Stomach (tissue), 9 donors: Measurements from ENCODE around the gene GNG14. TPM values are rescaled to one million over a fixed set of nuclear protein-coding genes. Genes with fewer than 3 reads are reported as not detected.

ENCODE experiments used
- DNase-seq, 2 donors: peaks; one replicate each; pipeline versions ENCODE4 v3.0.0 to v3.0.0-alpha.2; 2013 to 2019
- H3K27ac ChIP-seq, 5 donors: fragments of 200-600 bp in 4 of 5; sonication (generic) in 4 of 5; one replicate each; pipeline ENCODE4 v1.5.1; 2013 to 2019; ENCODE audit warnings: mild to moderate bottlenecking in 1 of 5, moderate library complexity in 1 of 5
- H3K27me3 ChIP-seq, 3 donors: fragments of 200-600 bp; sonication (generic); one replicate each; pipeline ENCODE4 v1.5.1; 2017 to 2019; ENCODE audit warnings: mixed run types in 1 of 3
- H3K36me3 ChIP-seq, 4 donors: fragments of 200-600 bp; sonication (generic); 1 replicate in 3 of 4; 2 replicates in 1 of 4; pipeline ENCODE4 v1.5.1; 2016 to 2019
- H3K4me1 ChIP-seq, 4 donors: fragments of 200-600 bp; sonication (generic); one replicate each; pipeline ENCODE4 v1.5.1; 2016 to 2019
- H3K4me3 ChIP-seq, 4 donors: fragments of 200-600 bp; sonication (generic) in 3 of 4; one replicate each; pipeline ENCODE4 v1.5.1; 2016 to 2019; ENCODE audit warnings: mild to moderate bottlenecking in 1 of 4
- H3K9me3 ChIP-seq, 4 donors: fragments of 200-600 bp; sonication (generic); one replicate each; pipeline ENCODE4 v1.5.1; 2016 to 2019
- CTCF ChIP-seq, 7 experiments: fragments of 450-650 bp in 4 of 7; fragments of 200-600 bp in 3 of 7; sonication (generic) in 3 of 7; IDR thresholded peaks; one replicate each; pipeline ENCODE4 v1.5.1; 2016 to 2019; ENCODE audit warnings: antibody characterized with exemption in 7 of 7, control low read depth in 2 of 7, mild to moderate bottlenecking in 1 of 7
- EP300 ChIP-seq: sonication (generic); formaldehyde crosslinking; IDR thresholded peaks from one replicate; pipeline ENCODE4 v1.6.1; 2017; ENCODE audit warnings: antibody characterized with exemption
- POLR2A ChIP-seq, 4 donors: fragments of 450-650 bp; IDR thresholded peaks; one replicate each; pipeline ENCODE4 v1.6.1; 2016; ENCODE audit warnings: antibody characterized with exemption in 4 of 4, control low read depth in 2 of 4, mild to moderate bottlenecking in 1 of 4, moderate library complexity in 1 of 4
- POLR2AphosphoS5 ChIP-seq, 3 donors: sonication (generic); formaldehyde crosslinking; IDR thresholded peaks; one replicate each; pipeline ENCODE4 v1.6.1; 2016; ENCODE audit warnings: antibody characterized with exemption in 3 of 3
- WGBS, 5 donors: extraction: QIAGEN DNeasy Blood & Tissue Kit in 3 of 5; methylation state at CpG; one replicate each; pipeline versions ENCODE4 v1.1.5 to v1.1.7; 2013 to 2018; 5-methylcytosine and 5-hydroxymethylcytosine counted together
- intact Hi-C: fragments of 100-400 bp; cut with DNase I; formaldehyde crosslinking; loops from one replicate; pipeline ENCODE4 v1.15.1; 2023; ENCODE audit warnings: low total_unique reads
- polyA plus RNA-seq, 3 donors: library from polyadenylated mRNA; stranded (reverse); fragments of 200-250 nt; gene quantifications; one replicate each; pipeline ENCODE4 v1.2.3, GENCODE V29; 2013
- total RNA-seq, 5 donors: library from RNA; depleted of rRNA; stranded (reverse); fragments of >200 nt; gene quantifications; one replicate each; pipeline versions ENCODE4 v1.1.0 to v1.2.3, GENCODE V29; 2014 to 2016
- donor health status: healthy with polysubstance abuse.
- donor health status: Bipolar disorder and iron deficiency.
- donor health status: healthy.

GNG14 gene
- total and polyA plus RNA-seq, 8 donors = not detected

- Histone ChIP-seq H3K27me3 (no peaks in the 10 kb centered on the region), H3K36me3 (peaks cover 28 to 41% (median 39%) of the 10 kb centered on the region in 4 donors), H3K4me3 (peak within 1 kb of the TSS; percentile 73 to 99 (median 91)), H3K9me3 (no peaks in the 10 kb centered on the region), H3K4me1 (peaks cover 8 to 36% (median 26%) of the 10 kb centered on the region in 4 donors), H3K27ac (peak within 1 kb of the TSS; percentile 94 to 99 (median 96))
- intact Hi-C loops = no loop called here
- DNase-seq = peak; percentile 95 to 99
- 0 to 1% (median 0%) methylated on average over 47 to 68 of the region's 68 CpGs for WGBS, 5 donors
- TF ChIP-seq POLR2AphosphoS5 (IDR thresholded peaks at IDR 0.05) (peak; percentile 65 to 92 (median 83)), EP300 (no peak)
These were observed 6.5 kb upstream of the GNG14 start, which contains the start of gene DHPS for GRCh38 chr19:12681074-12681987. DHPS (minus strand) TSS chr19:12681880; CDS start chr19:12681766, 114 bp downstream.

- DNase-seq = no peak
- no peak overlapping the region for H3K27ac ChIP-seq
- H3K36me3 ChIP-seq = peaks cover 0 to 16% (median 13%) of the 10 kb centered on the region in 4 donors
- intact Hi-C loops = no loop called here
- H3K4me3 ChIP-seq = no peak overlapping the region
- WGBS, 5 donors = 81 to 93% (median 89%) methylated on average over 2 to 3 of the region's 3 CpGs
- TF ChIP-seq CTCF (IDR thresholded peaks at IDR 0.05) (no peak), POLR2AphosphoS5 (IDR thresholded peaks at IDR 0.05) (no peak), POLR2A (IDR thresholded peaks at IDR 0.05) (no peak), EP300 (no peak)
- H3K9me3 ChIP-seq = no peaks in the 10 kb centered on the region
- H3K27me3 ChIP-seq = no peaks in the 10 kb centered on the region
- peaks cover 2 to 8% (median 6%) of the 10 kb centered on the region in 4 donors for H3K4me1 ChIP-seq
These were observed 2.0 kb upstream of the GNG14 start for GRCh38 chr19:12685831-12686230.

- TF ChIP-seq POLR2A (IDR thresholded peaks at IDR 0.05) = no peak
- TF ChIP-seq POLR2AphosphoS5 (IDR thresholded peaks at IDR 0.05) = no peak
- no peak for TF ChIP-seq EP300
- TF ChIP-seq CTCF (IDR thresholded peaks at IDR 0.05) = no peak
- Histone ChIP-seq H3K9me3 (no peaks in the 10 kb centered on the region), H3K4me1 (no peaks in the 10 kb centered on the region), H3K4me3 (no peak overlapping the region), H3K27ac (no peak overlapping the region), H3K36me3 (peaks cover 0 to 21% (median 13%) of the 10 kb centered on the region in 4 donors), H3K27me3 (no peaks in the 10 kb centered on the region)
- WGBS, 5 donors = 90 to 95% (median 93%) methylated on average over 11 to 12 of the region's 12 CpGs
- no peak for DNase-seq
- intact Hi-C loops = no loop called here
These were observed 1.2 kb downstream of the GNG14 start for GRCh38 chr19:12689012-12689411.

GRCh38 chr19:12689581-12690216 lies 1.9 kb downstream of the GNG14 start:
- no peaks in the 10 kb centered on the region for H3K9me3 ChIP-seq
- no peak overlapping the region for H3K27ac ChIP-seq
- H3K27me3 ChIP-seq = no peaks in the 10 kb centered on the region
- peak in 1 of 2 donors; percentile 2 for DNase-seq
- H3K4me3 ChIP-seq = no peak overlapping the region
- H3K36me3 ChIP-seq = peaks cover 0 to 21% (median 13%) of the 10 kb centered on the region in 4 donors
- 78 to 85% (median 82%) methylated on average over 15 to 26 of the region's 26 CpGs for WGBS, 5 donors
- peaks cover 0 to 2% (median 2%) of the 10 kb centered on the region in 4 donors for H3K4me1 ChIP-seq
- intact Hi-C loops = no loop called here
- no peak for TF ChIP-seq EP300
- TF ChIP-seq POLR2AphosphoS5 (IDR thresholded peaks at IDR 0.05) = no peak
- no peak for TF ChIP-seq CTCF (IDR thresholded peaks at IDR 0.05)
- no peak for TF ChIP-seq POLR2A (IDR thresholded peaks at IDR 0.05)
